GM23338 (cell line): ENCODE measurements around the gene PMAIP1. TPM values are rescaled to one million over a fixed set of nuclear protein-coding genes. Genes with fewer than 3 reads are reported as not detected.

ENCODE experiments used
- ATAC-seq: fragments of 200-7000 bp; cut with Tn5 transposase; 3 replicates; pipeline ENCODE4 v1.9.1; 2020
- DNase-seq: peaks from one replicate; pipeline ENCODE4 v3.0.0-alpha.2; 2015; ENCODE audit warnings: low spot score
- H2AFZ ChIP-seq: fragments of 200-600 bp; sonication (generic); 2 replicates; pipeline ENCODE4 v1.8.0; 2016; ENCODE audit warnings: antibody characterized with exemption, mild to moderate bottlenecking, moderate library complexity
- H3F3A ChIP-seq: fragments of 200-600 bp; sonication (generic); replicated peaks from 2 replicates; pipeline ENCODE4 v1.8.0; 2017; ENCODE audit warnings: antibody characterized with exemption, mixed run types, low read depth
- H3K27ac ChIP-seq: fragments of 200-600 bp; sonication (generic); 2 replicates; pipeline ENCODE4 v1.6.1; 2016; ENCODE audit warnings: low read depth
- H3K27me3 ChIP-seq: fragments of 200-600 bp; sonication (generic); 2 replicates; pipeline ENCODE4 v1.8.0; 2016; ENCODE audit warnings: mild to moderate bottlenecking, mixed run types, moderate library complexity; ENCODE audit not compliant: insufficient read depth
- H3K36me3 ChIP-seq: fragments of 200-600 bp; sonication (generic); 2 replicates; pipeline ENCODE4 v1.8.0; 2016; ENCODE audit warnings: mild to moderate bottlenecking; ENCODE audit not compliant: insufficient read depth
- H3K4me1 ChIP-seq: fragments of 200-600 bp; sonication (generic); 2 replicates; pipeline ENCODE4 v1.8.0; 2016; ENCODE audit warnings: mild to moderate bottlenecking, moderate library complexity; ENCODE audit not compliant: insufficient read depth
- H3K4me2 ChIP-seq: fragments of 200-600 bp; sonication (generic); 2 replicates; pipeline ENCODE4 v1.7.1; 2017; ENCODE audit warnings: mixed run types
- H3K4me3 ChIP-seq: fragments of 200-600 bp; sonication (generic); 2 replicates; pipeline ENCODE4 v1.6.1; 2016; ENCODE audit warnings: mixed run types
- H3K79me2 ChIP-seq: fragments of 200-600 bp; sonication (generic); replicated peaks from 2 replicates; pipeline ENCODE4 v1.8.0; 2017; ENCODE audit warnings: mild to moderate bottlenecking; ENCODE audit not compliant: insufficient read depth
- H3K9me2 ChIP-seq: fragments of 200-600 bp; sonication (generic); 2 replicates; pipeline ENCODE4 v1.8.0; 2017; ENCODE audit not compliant: insufficient read depth
- H4K20me1 ChIP-seq: fragments of 200-600 bp; sonication (generic); replicated peaks from 2 replicates; pipeline ENCODE4 v1.8.0; 2017; ENCODE audit warnings: mild to moderate bottlenecking; ENCODE audit not compliant: insufficient read depth
- H3K27ac Mint-ChIP-seq: 2 replicates; pipeline ENCODE4 v1.8.0; 2020; ENCODE audit warnings: inconsistent platforms, mild to moderate bottlenecking, moderate library complexity, mixed read lengths
- H3K27me3 Mint-ChIP-seq: 3 replicates; pipeline ENCODE4 v1.8.0; 2022; ENCODE audit warnings: low read depth, mild to moderate bottlenecking, moderate library complexity, mixed read lengths, inconsistent platforms; ENCODE audit not compliant: insufficient read depth, poor library complexity
- H3K36me3 Mint-ChIP-seq: 3 replicates; pipeline ENCODE4 v1.8.0; 2021; ENCODE audit warnings: low read depth, mild to moderate bottlenecking, inconsistent platforms, moderate library complexity, mixed read lengths
- H3K4me1 Mint-ChIP-seq: 3 replicates; pipeline ENCODE4 v1.8.0; 2020; ENCODE audit warnings: mild to moderate bottlenecking, inconsistent platforms, mixed read lengths
- H3K4me3 Mint-ChIP-seq: 3 replicates; pipeline ENCODE4 v1.8.0; 2021; ENCODE audit warnings: moderate library complexity, mild to moderate bottlenecking, inconsistent platforms, mixed read lengths
- H3K9me3 Mint-ChIP-seq: 3 replicates; pipeline ENCODE4 v1.8.0; 2020; ENCODE audit warnings: moderate library complexity, mild to moderate bottlenecking, inconsistent platforms, mixed read lengths
- NANOG ChIP-seq: IDR thresholded peaks from 2 replicates; pipeline ENCODE4 v1.6.1; 2016; ENCODE audit warnings: antibody characterized with exemption, borderline replicate concordance
- ZNF462 ChIP-seq: fragments of 250-450 bp; sonication (Bioruptor Pico); IDR thresholded peaks from 2 replicates; pipeline ENCODE4 v1.5.0; 2020; ENCODE audit warnings: mild to moderate bottlenecking, moderate library complexity
- polyA plus RNA-seq: library from polyadenylated mRNA; unstranded; fragments of >200 nt; fragmentation: Nextera tagmentation; extraction: Ambion mirVana; gene quantifications from 2 replicates; pipeline ENCODE4 v1.2.1, GENCODE V29; 2016
- total RNA-seq: library from RNA; depleted of rRNA; stranded (reverse); fragments of >200 nt; shearing (Covaris generic); gene quantifications from 2 replicates; pipeline ENCODE4 v1.2.3, GENCODE V29; 2014

The PMAIP1 gene
- total and polyA plus RNA-seq, 2 experiments from 2014 or later = 156 to 296 TPM

DNA sequence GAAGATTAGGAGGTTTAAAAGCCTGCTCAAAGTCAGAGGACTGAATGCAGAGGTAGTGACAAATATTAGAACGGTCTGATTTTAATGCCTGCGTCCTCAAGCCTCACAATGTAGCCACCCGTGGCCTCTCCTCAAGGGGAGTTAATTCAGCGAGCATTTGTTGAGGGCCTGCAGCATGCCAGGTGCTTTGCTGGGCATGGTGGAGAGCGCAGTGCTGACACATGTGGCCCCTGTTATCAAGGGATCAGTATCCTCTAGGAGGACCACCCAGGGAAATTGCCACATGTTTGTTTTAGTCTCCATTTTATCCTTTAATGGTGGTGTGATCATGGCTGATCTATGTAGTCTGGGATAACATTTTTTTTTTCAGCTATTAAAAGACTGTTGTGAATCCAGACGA is 19.2 kb downstream of the PMAIP1 start:
- Mint-ChIP-seq H3K4me1 (peaks cover 13% of the 10 kb centered on the region), H3K9me3 (no peaks in the 10 kb centered on the region), H3K27ac (no peak overlapping the region), H3K36me3 (no peaks in the 10 kb centered on the region), H3K4me3 (no peak overlapping the region), H3K27me3 (peaks cover 12% of the 10 kb centered on the region)
- 0 out of 2 replicates have a peak overlapping the region, but pooled peaks have one; percentile 1 for H2AFZ ChIP-seq
- no peak for DNase-seq
- no peaks in the 10 kb centered on the region for H3K36me3 ChIP-seq
- H3K4me2 ChIP-seq = no peak overlapping the region
- H3K27me3 ChIP-seq = no peaks in the 10 kb centered on the region
- no peaks in the 10 kb centered on the region for H3K9me2 ChIP-seq
- TF ChIP-seq NANOG = no peak
- no peaks in the 10 kb centered on the region for H4K20me1 ChIP-seq
- H3K79me2 ChIP-seq = no peaks in the 10 kb centered on the region
- no peaks in the 10 kb centered on the region for H3F3A ChIP-seq
- ATAC-seq = no peak
- H3K27ac ChIP-seq = no peak overlapping the region
- no peak overlapping the region for H3K4me3 ChIP-seq
- peaks cover 7% of the 10 kb centered on the region for H3K4me1 ChIP-seq

DNA sequence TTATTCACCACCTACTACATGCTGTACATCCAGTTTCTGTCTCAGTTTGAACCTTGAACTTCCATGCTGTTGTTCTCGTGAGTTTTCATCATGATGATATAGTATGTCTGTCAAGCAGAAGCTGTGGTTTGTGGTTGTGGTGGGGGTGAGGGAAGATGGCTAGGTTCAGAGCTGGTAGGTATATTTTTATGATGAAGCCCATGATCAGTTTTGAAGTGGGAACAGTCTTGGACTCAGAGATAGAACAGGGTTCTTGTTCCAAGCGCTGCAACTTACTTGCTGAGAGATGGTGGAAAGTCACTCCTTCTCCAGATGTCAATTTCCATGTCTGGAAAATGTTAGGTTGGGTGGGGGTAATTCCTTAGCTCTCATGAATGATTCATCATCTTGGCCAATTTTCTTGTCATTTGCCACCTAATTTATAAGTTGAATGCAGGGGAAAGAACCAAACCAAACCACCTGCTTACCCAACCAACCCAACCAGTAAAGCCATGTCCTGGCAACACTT is 21.6 kb downstream of the PMAIP1 start:
- H3K27ac Mint-ChIP-seq = no peak overlapping the region

More for the DNA sequence above, 21.6 kb downstream of the PMAIP1 start:
- H3K4me3 ChIP-seq = no peak overlapping the region
- Mint-ChIP-seq H3K4me1 (peaks cover 13% of the 10 kb centered on the region), H3K9me3 (no peaks in the 10 kb centered on the region), H3K36me3 (no peaks in the 10 kb centered on the region), H3K27me3 (peaks cover 9% of the 10 kb centered on the region), H3K4me3 (no peak overlapping the region)
- H3K9me2 ChIP-seq = peaks cover 4% of the 10 kb centered on the region; the same call in 1 of the 2 replicates
- no peak for TF ChIP-seq ZNF462 (CRISPR knock-in tag)
- H3K79me2 ChIP-seq = no peaks in the 10 kb centered on the region
- H3F3A ChIP-seq = no peaks in the 10 kb centered on the region
- no peak overlapping the region for H2AFZ ChIP-seq
- no peak overlapping the region for H3K27ac ChIP-seq
- H4K20me1 ChIP-seq = no peaks in the 10 kb centered on the region
- DNase-seq (no peak), ATAC-seq (no peak)
- H3K27me3 ChIP-seq = no peaks in the 10 kb centered on the region
- no peak overlapping the region for H3K4me2 ChIP-seq
- no peaks in the 10 kb centered on the region for H3K36me3 ChIP-seq
- peaks cover 7% of the 10 kb centered on the region for H3K4me1 ChIP-seq
